HEK293 (cell line): ENCODE results near the gene CKB.
A peak's percentile ranks its signal among the peaks of the same experiment; 100 is the strongest.

ENCODE experiments used
- CTCF ChIA-PET: fragments of 350-600 bp; formaldehyde crosslinking; extraction: SDS; loops from one replicate; lab custom pipeline; 2021; ENCODE audit warnings: antibody characterized with exemption; lab: Yijun Ruan, JAX
- POLR2A ChIA-PET: fragments of 300-600 bp; formaldehyde crosslinking; extraction: SDS; loops from one replicate; lab custom pipeline; 2020; ENCODE audit warnings: antibody characterized with exemption, inconsistent platforms; lab: Yijun Ruan, JAX
- H3K27ac ChIP-seq: fragments of 200-500 bp; sonication (Bioruptor generic); 2 replicates; pipeline ENCODE4 v1.5.1; 2014; ENCODE audit warnings: low read depth, low read length, control low read depth, inconsistent platforms; ENCODE audit errors: extremely low read depth
- H3K36me3 ChIP-seq, 2 experiments: fragments of 200-500 bp in 1 of 2; sonication (Bioruptor generic) in 1 of 2; 1 replicate in 1 of 2; 2 replicates in 1 of 2; pipeline ENCODE4 v1.5.1; 2014 to 2017; ENCODE audit warnings: inconsistent platforms in 2 of 2, low read length in 2 of 2; ENCODE audit not compliant: control insufficient read depth in 2 of 2, insufficient read depth in 1 of 2
- H3K4me1 ChIP-seq: fragments of 200-500 bp; sonication (Bioruptor generic); 2 replicates; pipeline ENCODE4 v1.5.1; 2014; ENCODE audit warnings: mild to moderate bottlenecking, low read length, inconsistent platforms; ENCODE audit not compliant: control insufficient read depth, insufficient read depth
- H3K4me3 ChIP-seq: 2 replicates; pipeline ENCODE4 v1.5.1; 2011; ENCODE audit warnings: low read depth, mild to moderate bottlenecking, control low read depth, low read length, moderate library complexity
- H3K9me3 ChIP-seq: fragments of 200-500 bp; sonication (Bioruptor generic); 2 replicates; pipeline ENCODE4 v1.5.1; 2014; ENCODE audit warnings: low read depth, low read length, inconsistent platforms; ENCODE audit not compliant: control insufficient read depth, insufficient read depth
- GFI1B ChIP-seq: fragments of 450-650 bp; formaldehyde crosslinking; IDR thresholded peaks from 2 replicates; pipeline ENCODE4 v1.5.1; 2016; ENCODE audit warnings: missing biosample characterization, missing genetic modification characterization
- SCRT1 ChIP-seq: fragments of 450-650 bp; formaldehyde crosslinking; IDR thresholded peaks from 2 replicates; pipeline ENCODE4 v1.5.1; 2016; ENCODE audit warnings: missing biosample characterization, missing genetic modification characterization, borderline replicate concordance
- SP7 ChIP-seq: fragments of 450-650 bp; formaldehyde crosslinking; IDR thresholded peaks from 2 replicates; pipeline ENCODE4 v1.5.1; 2016; ENCODE audit warnings: missing biosample characterization, missing genetic modification characterization
- ZBTB17 ChIP-seq: fragments of 450-650 bp; formaldehyde crosslinking; IDR thresholded peaks from 2 replicates; pipeline ENCODE4 v1.5.1; 2016; ENCODE audit warnings: missing biosample characterization, missing genetic modification characterization
- ZIC2 ChIP-seq: fragments of 450-650 bp; formaldehyde crosslinking; IDR thresholded peaks from 2 replicates; pipeline ENCODE4 v1.5.1; 2016; ENCODE audit warnings: missing biosample characterization, missing genetic modification characterization
- ZNF157 ChIP-seq: fragments of 450-650 bp; formaldehyde crosslinking; IDR thresholded peaks from 2 replicates; pipeline ENCODE4 v1.5.1; 2016; ENCODE audit warnings: missing biosample characterization, missing genetic modification characterization
- ZNF211 ChIP-seq: fragments of 450-650 bp; formaldehyde crosslinking; IDR thresholded peaks from 2 replicates; pipeline ENCODE4 v1.5.1; 2016; ENCODE audit warnings: low read depth, missing biosample characterization, missing genetic modification characterization
- ZNF280C ChIP-seq: fragments of 450-650 bp; formaldehyde crosslinking; IDR thresholded peaks from 2 replicates; pipeline ENCODE4 v1.5.1; 2016; ENCODE audit warnings: missing biosample characterization, missing genetic modification characterization
- ZNF311 ChIP-seq: fragments of 450-650 bp; formaldehyde crosslinking; IDR thresholded peaks from 2 replicates; pipeline ENCODE4 v1.5.1; 2017; ENCODE audit warnings: missing biosample characterization, missing genetic modification characterization, borderline replicate concordance
- ZNF341 ChIP-seq: fragments of 450-650 bp; formaldehyde crosslinking; IDR thresholded peaks from 2 replicates; pipeline ENCODE4; 2016; ENCODE audit warnings: low read depth, missing biosample characterization, missing genetic modification characterization
- ZNF350 ChIP-seq: fragments of 450-650 bp; formaldehyde crosslinking; IDR thresholded peaks from 2 replicates; pipeline ENCODE4 v1.5.0; 2017; ENCODE audit warnings: missing biosample characterization, mild to moderate bottlenecking, missing genetic modification characterization
- ZNF423 ChIP-seq: fragments of 450-650 bp; formaldehyde crosslinking; IDR thresholded peaks from 2 replicates; pipeline ENCODE4 v1.5.1; 2016; ENCODE audit warnings: missing biosample characterization, missing genetic modification characterization
- ZNF473 ChIP-seq: fragments of 450-650 bp; formaldehyde crosslinking; IDR thresholded peaks from 2 replicates; pipeline ENCODE4 v1.5.1; 2017; ENCODE audit warnings: missing biosample characterization, missing genetic modification characterization
- ZNF48 ChIP-seq: fragments of 450-650 bp; formaldehyde crosslinking; IDR thresholded peaks from 2 replicates; pipeline ENCODE4 v1.5.1; 2016; ENCODE audit warnings: missing biosample characterization, missing genetic modification characterization
- ZNF530 ChIP-seq: fragments of 450-650 bp; formaldehyde crosslinking; IDR thresholded peaks from 2 replicates; pipeline ENCODE4 v1.5.1; 2016; ENCODE audit warnings: low read depth, missing biosample characterization, missing genetic modification characterization
- ZNF549 ChIP-seq: fragments of 450-650 bp; IDR thresholded peaks from 2 replicates; pipeline ENCODE4 v1.5.1; 2018; ENCODE audit warnings: missing biosample characterization, missing genetic modification characterization, mild to moderate bottlenecking, inconsistent platforms, moderate library complexity
- ZNF561 ChIP-seq: fragments of 450-650 bp; IDR thresholded peaks from 2 replicates; pipeline ENCODE4 v1.5.1; 2018; ENCODE audit warnings: missing biosample characterization, missing genetic modification characterization, borderline replicate concordance
- ZNF580 ChIP-seq: fragments of 450-650 bp; formaldehyde crosslinking; IDR thresholded peaks from 2 replicates; pipeline ENCODE4 v1.5.1; 2016; ENCODE audit warnings: missing biosample characterization, missing genetic modification characterization
- ZNF610 ChIP-seq: fragments of 450-650 bp; formaldehyde crosslinking; IDR thresholded peaks from 2 replicates; pipeline ENCODE4 v1.5.1; 2016; ENCODE audit warnings: missing biosample characterization, missing genetic modification characterization, borderline replicate concordance
- ZNF768 ChIP-seq: fragments of 450-650 bp; formaldehyde crosslinking; IDR thresholded peaks from 2 replicates; pipeline ENCODE4 v1.5.1; 2018; ENCODE audit warnings: missing biosample characterization, mild to moderate bottlenecking, missing genetic modification characterization
- ZNF843 ChIP-seq: fragments of 450-650 bp; formaldehyde crosslinking; IDR thresholded peaks from 2 replicates; pipeline ENCODE4 v1.5.1; 2016; ENCODE audit warnings: missing biosample characterization, missing genetic modification characterization
- TF ChIP-seq, protein P1 (sequence below): fragments of 450-650 bp; formaldehyde crosslinking; IDR thresholded peaks from 2 replicates; pipeline ENCODE4 v1.5.1; 2016; ENCODE audit warnings: missing biosample characterization, missing genetic modification characterization
- TF ChIP-seq, protein P2 (sequence below): fragments of 450-650 bp; formaldehyde crosslinking; IDR thresholded peaks from 2 replicates; pipeline ENCODE4 v1.5.1; 2016; ENCODE audit warnings: missing biosample characterization, missing genetic modification characterization
- TF ChIP-seq, protein P3 (sequence below): fragments of 450-650 bp; formaldehyde crosslinking; IDR thresholded peaks from 2 replicates; pipeline ENCODE4 v1.5.1; 2016; ENCODE audit warnings: missing biosample characterization, missing genetic modification characterization
- TF ChIP-seq, protein P4 (sequence below): fragments of 450-650 bp; formaldehyde crosslinking; IDR thresholded peaks from 2 replicates; pipeline ENCODE4 v1.5.1; 2016; ENCODE audit warnings: missing biosample characterization, missing genetic modification characterization

The CKB gene

GRCh38 chr14:103512701-103513611 is 9.7 kb downstream of the CKB start:
- CTCF ChIA-PET = interaction anchor here (0.6 kb wide), 1 partner anchor 9 kb away, joined by 3 read pairs; no protein-coding TSS in a partner anchor
- Histone ChIP-seq H3K9me3 (no peaks in the 10 kb centered on the region), H3K4me3 (no peak overlapping the region), H3K36me3 (peaks cover 3 to 30% of the 10 kb centered on the region in 2 experiments; a peak in 2 of 3 replicates), H3K27ac (peak overlapping the region; percentile 62), H3K4me1 (0 out of 2 replicates have a peak, but pooled peaks cover 2% of the 10 kb centered on the region)
- POLR2A ChIA-PET = no interaction called here
- peak; percentile 75; the same call in 1 of the 2 replicates for TF ChIP-seq SCRT1
- TF ChIP-seq ZNF341 (tag by site-specific recombination) = peak; percentile 66
- peak; percentile 69 for TF ChIP-seq ZIC2 (tag by site-specific recombination)
- TF ChIP-seq ZNF610 (tag by site-specific recombination) = 0 out of 2 replicates have a peak, but pooled peaks have one; percentile 25
- TF ChIP-seq, protein P1, sequence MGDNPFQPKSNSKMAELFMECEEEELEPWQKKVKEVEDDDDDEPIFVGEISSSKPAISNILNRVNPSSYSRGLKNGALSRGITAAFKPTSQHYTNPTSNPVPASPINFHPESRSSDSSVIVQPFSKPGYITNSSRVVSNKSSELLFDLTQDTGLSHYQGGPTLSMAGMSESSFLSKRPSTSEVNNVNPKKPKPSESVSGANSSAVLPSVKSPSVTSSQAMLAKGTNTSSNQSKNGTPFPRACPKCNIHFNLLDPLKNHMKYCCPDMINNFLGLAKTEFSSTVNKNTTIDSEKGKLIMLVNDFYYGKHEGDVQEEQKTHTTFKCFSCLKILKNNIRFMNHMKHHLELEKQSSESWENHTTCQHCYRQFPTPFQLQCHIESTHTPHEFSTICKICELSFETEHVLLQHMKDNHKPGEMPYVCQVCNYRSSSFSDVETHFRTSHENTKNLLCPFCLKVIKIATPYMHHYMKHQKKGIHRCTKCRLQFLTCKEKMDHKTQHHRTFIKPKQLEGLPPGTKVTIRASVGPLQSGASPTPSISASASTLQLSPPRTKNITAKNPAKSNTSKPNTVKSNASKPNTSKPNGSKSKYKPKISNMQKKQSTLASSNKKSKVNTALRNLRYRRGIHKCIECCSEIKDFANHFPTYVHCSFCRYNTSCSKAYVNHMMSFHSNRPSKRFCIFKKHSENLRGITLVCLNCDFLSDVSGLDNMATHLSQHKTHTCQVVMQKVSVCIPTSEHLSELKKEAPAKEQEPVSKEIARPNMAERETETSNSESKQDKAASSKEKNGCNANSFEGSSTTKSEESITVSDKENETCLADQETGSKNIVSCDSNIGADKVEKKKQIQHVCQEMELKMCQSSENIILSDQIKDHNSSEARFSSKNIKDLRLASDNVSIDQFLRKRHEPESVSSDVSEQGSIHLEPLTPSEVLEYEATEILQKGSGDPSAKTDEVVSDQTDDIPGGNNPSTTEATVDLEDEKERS (tag by site-specific recombination) = no peak
- TF ChIP-seq, protein P2, sequence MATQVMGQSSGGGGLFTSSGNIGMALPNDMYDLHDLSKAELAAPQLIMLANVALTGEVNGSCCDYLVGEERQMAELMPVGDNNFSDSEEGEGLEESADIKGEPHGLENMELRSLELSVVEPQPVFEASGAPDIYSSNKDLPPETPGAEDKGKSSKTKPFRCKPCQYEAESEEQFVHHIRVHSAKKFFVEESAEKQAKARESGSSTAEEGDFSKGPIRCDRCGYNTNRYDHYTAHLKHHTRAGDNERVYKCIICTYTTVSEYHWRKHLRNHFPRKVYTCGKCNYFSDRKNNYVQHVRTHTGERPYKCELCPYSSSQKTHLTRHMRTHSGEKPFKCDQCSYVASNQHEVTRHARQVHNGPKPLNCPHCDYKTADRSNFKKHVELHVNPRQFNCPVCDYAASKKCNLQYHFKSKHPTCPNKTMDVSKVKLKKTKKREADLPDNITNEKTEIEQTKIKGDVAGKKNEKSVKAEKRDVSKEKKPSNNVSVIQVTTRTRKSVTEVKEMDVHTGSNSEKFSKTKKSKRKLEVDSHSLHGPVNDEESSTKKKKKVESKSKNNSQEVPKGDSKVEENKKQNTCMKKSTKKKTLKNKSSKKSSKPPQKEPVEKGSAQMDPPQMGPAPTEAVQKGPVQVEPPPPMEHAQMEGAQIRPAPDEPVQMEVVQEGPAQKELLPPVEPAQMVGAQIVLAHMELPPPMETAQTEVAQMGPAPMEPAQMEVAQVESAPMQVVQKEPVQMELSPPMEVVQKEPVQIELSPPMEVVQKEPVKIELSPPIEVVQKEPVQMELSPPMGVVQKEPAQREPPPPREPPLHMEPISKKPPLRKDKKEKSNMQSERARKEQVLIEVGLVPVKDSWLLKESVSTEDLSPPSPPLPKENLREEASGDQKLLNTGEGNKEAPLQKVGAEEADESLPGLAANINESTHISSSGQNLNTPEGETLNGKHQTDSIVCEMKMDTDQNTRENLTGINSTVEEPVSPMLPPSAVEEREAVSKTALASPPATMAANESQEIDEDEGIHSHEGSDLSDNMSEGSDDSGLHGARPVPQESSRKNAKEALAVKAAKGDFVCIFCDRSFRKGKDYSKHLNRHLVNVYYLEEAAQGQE (tag by site-specific recombination) = no peak
- no peak for TF ChIP-seq ZNF311 (tag by site-specific recombination)
- TF ChIP-seq ZNF473 (tag by site-specific recombination) = no peak
- no peak for TF ChIP-seq ZNF530 (tag by site-specific recombination)
- no peak for TF ChIP-seq GFI1B (tag by site-specific recombination)
- peak; percentile 99 for TF ChIP-seq ZBTB17 (tag by site-specific recombination)
- TF ChIP-seq, protein P3, sequence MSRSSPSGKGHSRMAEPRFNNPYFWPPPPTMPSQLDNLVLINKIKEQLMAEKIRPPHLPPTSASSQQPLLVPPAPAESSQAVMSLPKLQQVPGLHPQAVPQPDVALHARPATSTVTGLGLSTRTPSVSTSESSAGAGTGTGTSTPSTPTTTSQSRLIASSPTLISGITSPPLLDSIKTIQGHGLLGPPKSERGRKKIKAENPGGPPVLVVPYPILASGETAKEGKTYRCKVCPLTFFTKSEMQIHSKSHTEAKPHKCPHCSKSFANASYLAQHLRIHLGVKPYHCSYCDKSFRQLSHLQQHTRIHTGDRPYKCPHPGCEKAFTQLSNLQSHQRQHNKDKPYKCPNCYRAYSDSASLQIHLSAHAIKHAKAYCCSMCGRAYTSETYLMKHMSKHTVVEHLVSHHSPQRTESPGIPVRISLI (tag by site-specific recombination) = no peak
- no peak for TF ChIP-seq ZNF580 (tag by site-specific recombination)
- TF ChIP-seq ZNF280C (tag by site-specific recombination) = no peak
- TF ChIP-seq ZNF561 (tag by site-specific recombination) = no peak
- peak; percentile 35; the same call in 1 of the 2 replicates for TF ChIP-seq SP7 (tag by site-specific recombination)
- TF ChIP-seq ZNF768 (tag by site-specific recombination) = no peak
- TF ChIP-seq ZNF211 (tag by site-specific recombination) = no peak
- no peak for TF ChIP-seq ZNF549 (tag by site-specific recombination)
- TF ChIP-seq ZNF48 (tag by site-specific recombination) = no peak
- no peak for TF ChIP-seq ZNF157 (tag by site-specific recombination)
- TF ChIP-seq, protein P4, sequence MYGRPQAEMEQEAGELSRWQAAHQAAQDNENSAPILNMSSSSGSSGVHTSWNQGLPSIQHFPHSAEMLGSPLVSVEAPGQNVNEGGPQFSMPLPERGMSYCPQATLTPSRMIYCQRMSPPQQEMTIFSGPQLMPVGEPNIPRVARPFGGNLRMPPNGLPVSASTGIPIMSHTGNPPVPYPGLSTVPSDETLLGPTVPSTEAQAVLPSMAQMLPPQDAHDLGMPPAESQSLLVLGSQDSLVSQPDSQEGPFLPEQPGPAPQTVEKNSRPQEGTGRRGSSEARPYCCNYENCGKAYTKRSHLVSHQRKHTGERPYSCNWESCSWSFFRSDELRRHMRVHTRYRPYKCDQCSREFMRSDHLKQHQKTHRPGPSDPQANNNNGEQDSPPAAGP (tag by site-specific recombination) = peak; percentile 84
- no peak for TF ChIP-seq ZNF350 (tag by site-specific recombination)
- peak; percentile 20; the same call in 1 of the 2 replicates for TF ChIP-seq ZNF843 (tag by site-specific recombination)
- TF ChIP-seq ZNF423 (tag by site-specific recombination) = peak; percentile 29; the same call in 1 of the 2 replicates
